ENCODE measurements around the gene ENTPD5.

ENTPD5 gene

DNA sequence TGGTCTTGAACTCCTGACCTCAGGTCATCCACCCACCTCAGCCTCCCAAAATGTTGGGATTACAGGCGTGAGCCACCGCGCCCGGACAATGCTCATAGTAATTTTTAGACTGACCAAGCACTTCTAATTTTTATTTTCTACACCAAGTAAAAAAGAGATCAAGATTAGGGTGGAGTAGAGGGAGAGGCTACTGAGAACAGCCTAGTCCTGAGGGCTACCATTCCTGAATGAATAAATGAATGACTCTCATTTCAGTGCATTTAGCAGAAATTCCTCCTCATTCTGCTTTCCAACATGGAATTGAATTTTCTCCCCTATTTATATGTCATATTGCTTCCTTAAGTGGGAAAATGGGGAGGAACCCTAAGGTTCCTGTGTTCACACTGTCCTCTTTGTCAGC, 26.4 kb upstream of the ENTPD5 start:
- Histone ChIP-seq H3K9ac (ENCODE audit: low read length) (no peak overlapping the region), H4K20me1 (ENCODE audit: low read depth, low read length) (no peaks in the 10 kb centered on the region), H3K9me3 (ENCODE audit: insufficient read depth, low read length) (no peaks in the 10 kb centered on the region), H3K4me3 (ENCODE audit: insufficient read depth, low read length, poor library complexity, severe bottlenecking) (no peak overlapping the region), H3K36me3 (ENCODE audit: low read length) (no peaks in the 10 kb centered on the region), H3K27ac (ENCODE audit: low read depth, low read length) (no peak overlapping the region), H3K9me2 (replicated peaks; ENCODE audit: insufficient read depth, low read length) (no peaks in the 10 kb centered on the region), H3F3A (ENCODE audit: insufficient read depth) (no peaks in the 10 kb centered on the region), H3K4me2 (ENCODE audit: low read depth, low read length, poor library complexity, severe bottlenecking) (no peak overlapping the region), H2AFZ (ENCODE audit: low read depth, low read length, severe bottlenecking) (no peak overlapping the region), H3K27me3 (ENCODE audit: low read length) (no peaks in the 10 kb centered on the region), H3K79me2 (ENCODE audit: insufficient read depth, low read length) (no peaks in the 10 kb centered on the region)
- TF ChIP-seq, protein P1, sequence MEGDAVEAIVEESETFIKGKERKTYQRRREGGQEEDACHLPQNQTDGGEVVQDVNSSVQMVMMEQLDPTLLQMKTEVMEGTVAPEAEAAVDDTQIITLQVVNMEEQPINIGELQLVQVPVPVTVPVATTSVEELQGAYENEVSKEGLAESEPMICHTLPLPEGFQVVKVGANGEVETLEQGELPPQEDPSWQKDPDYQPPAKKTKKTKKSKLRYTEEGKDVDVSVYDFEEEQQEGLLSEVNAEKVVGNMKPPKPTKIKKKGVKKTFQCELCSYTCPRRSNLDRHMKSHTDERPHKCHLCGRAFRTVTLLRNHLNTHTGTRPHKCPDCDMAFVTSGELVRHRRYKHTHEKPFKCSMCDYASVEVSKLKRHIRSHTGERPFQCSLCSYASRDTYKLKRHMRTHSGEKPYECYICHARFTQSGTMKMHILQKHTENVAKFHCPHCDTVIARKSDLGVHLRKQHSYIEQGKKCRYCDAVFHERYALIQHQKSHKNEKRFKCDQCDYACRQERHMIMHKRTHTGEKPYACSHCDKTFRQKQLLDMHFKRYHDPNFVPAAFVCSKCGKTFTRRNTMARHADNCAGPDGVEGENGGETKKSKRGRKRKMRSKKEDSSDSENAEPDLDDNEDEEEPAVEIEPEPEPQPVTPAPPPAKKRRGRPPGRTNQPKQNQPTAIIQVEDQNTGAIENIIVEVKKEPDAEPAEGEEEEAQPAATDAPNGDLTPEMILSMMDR (IDR thresholded peaks at IDR 0.05; ENCODE audit: insufficient read depth, low read length, poor library complexity, severe bottlenecking), result no peak
- no peak for TF ChIP-seq EZH2phosphoT487 (conservative IDR thresholded peaks at IDR 0.05; ENCODE audit: low read length)

DNA sequence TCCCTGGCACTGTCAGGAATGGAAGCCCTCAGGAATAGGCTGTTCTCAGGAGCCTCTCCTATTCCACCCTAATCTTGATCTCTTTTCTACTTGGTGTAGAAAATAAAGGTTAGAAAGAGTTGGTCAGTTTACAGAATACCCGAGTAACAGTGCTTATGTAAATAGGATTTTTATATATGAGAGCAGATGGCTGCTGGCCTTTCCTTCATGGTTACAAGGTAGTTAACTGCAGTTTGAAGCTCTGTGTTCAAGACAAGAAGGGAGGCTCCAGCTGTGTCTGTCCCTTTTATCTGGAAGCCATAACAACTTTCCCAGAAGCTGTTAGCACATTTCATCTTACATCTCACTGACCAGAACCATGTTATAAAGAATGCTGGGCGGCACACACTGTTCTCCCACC, 23.2 kb upstream of the ENTPD5 start:
- Histone ChIP-seq H4K20me1 (ENCODE audit: low read depth, low read length) (no peaks in the 10 kb centered on the region), H3K27ac (ENCODE audit: low read depth, low read length) (no peak overlapping the region), H3K9me2 (replicated peaks; ENCODE audit: insufficient read depth, low read length) (no peaks in the 10 kb centered on the region), H3K4me3 (ENCODE audit: insufficient read depth, low read length, poor library complexity, severe bottlenecking) (no peak overlapping the region), H3F3A (ENCODE audit: insufficient read depth) (peaks cover 3% of the 10 kb centered on the region; the same call in 1 of the 2 replicates), H3K9me3 (ENCODE audit: insufficient read depth, low read length) (no peaks in the 10 kb centered on the region), H3K27me3 (ENCODE audit: low read length) (no peaks in the 10 kb centered on the region), H3K79me2 (ENCODE audit: insufficient read depth, low read length) (no peaks in the 10 kb centered on the region), H3K9ac (ENCODE audit: low read length) (no peak overlapping the region), H3K4me2 (ENCODE audit: low read depth, low read length, poor library complexity, severe bottlenecking) (no peak overlapping the region), H2AFZ (ENCODE audit: low read depth, low read length, severe bottlenecking) (no peak overlapping the region), H3K36me3 (ENCODE audit: low read length) (no peaks in the 10 kb centered on the region)
- no peak for TF ChIP-seq EZH2phosphoT487 (conservative IDR thresholded peaks at IDR 0.05; ENCODE audit: low read length)
- TF ChIP-seq, protein P1 (IDR thresholded peaks at IDR 0.05; ENCODE audit: insufficient read depth, low read length, poor library complexity, severe bottlenecking), result no peak

DNA sequence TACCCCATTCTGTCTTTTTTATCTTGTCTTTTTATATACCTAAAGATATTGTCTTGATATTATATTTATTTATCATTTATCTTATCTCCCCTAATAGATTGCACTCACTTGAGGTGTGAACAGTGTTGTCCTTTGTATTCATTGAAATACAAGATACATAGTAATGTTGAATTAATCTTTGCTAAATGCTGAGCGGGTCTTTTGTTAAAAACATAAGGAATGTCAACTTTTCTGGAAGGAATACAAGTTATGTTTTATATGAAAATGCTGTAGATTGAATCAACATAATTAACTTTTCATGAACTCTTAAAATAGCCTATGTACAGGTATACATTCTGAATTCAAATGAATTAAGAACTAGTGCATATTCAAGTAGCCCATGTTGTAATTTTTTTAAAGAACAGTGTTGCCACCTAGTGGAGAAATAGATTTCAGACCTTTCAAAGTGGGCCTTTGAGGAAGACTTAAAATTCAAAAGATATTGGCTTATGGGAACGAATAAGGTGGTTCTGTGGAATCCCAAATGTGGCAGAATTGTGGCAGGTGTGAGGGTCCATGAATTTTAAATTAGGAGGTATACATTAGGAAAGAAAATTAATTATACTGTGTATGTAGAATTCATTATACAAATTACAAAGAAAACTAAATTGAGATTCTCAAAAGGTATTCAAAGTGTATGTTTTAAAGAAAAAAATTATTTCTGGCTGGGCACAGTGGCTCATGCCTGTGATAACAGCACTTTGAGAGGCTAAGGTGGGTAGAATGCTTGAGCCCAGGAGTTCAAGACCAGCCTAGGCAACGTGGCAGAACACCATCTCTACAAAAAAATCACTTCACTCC, 19.2 kb upstream of the ENTPD5 start:
- H2AFZ ChIP-seq (ENCODE audit: low read depth, low read length, severe bottlenecking), result no peak overlapping the region
- H3K4me2 ChIP-seq (ENCODE audit: low read depth, low read length, poor library complexity, severe bottlenecking), result no peak overlapping the region
- H3K27ac ChIP-seq (ENCODE audit: low read depth, low read length), result no peak overlapping the region
- TF ChIP-seq, protein P1 (IDR thresholded peaks at IDR 0.05; ENCODE audit: insufficient read depth, low read length, poor library complexity, severe bottlenecking), result peak; percentile 53
- TF ChIP-seq EZH2phosphoT487 (conservative IDR thresholded peaks at IDR 0.05; ENCODE audit: low read length), result no peak
- H3K4me3 ChIP-seq (ENCODE audit: insufficient read depth, low read length, poor library complexity, severe bottlenecking), result no peak overlapping the region
- H3K9ac ChIP-seq (ENCODE audit: low read length), result no peak overlapping the region
- no peaks in the 10 kb centered on the region for H3K9me3 ChIP-seq (ENCODE audit: insufficient read depth, low read length)
- H3K9me2 ChIP-seq (replicated peaks; ENCODE audit: insufficient read depth, low read length), result no peaks in the 10 kb centered on the region
- peaks cover 3% of the 10 kb centered on the region; the same call in 1 of the 2 replicates for H3F3A ChIP-seq (ENCODE audit: insufficient read depth)
- H3K36me3 ChIP-seq (ENCODE audit: low read length), result no peaks in the 10 kb centered on the region
- no peaks in the 10 kb centered on the region for H3K27me3 ChIP-seq (ENCODE audit: low read length)
- no peaks in the 10 kb centered on the region for H4K20me1 ChIP-seq (ENCODE audit: low read depth, low read length)
- no peaks in the 10 kb centered on the region for H3K79me2 ChIP-seq (ENCODE audit: insufficient read depth, low read length)
